NCI-H82 treated with DMSO at 0.1 percent for 48 hours (cell line): Measurements from ENCODE around the gene SGMS1.
"Not testable (repeated sequence)": the region's sequence is repeated elsewhere in the genome, so short reads cannot be mapped to it uniquely, and the experiment has no call there.

ENCODE experiments used
- DNase-seq: peaks from one replicate; lab custom pipeline; 2025; ENCODE audit not compliant: unreplicated experiment; lab: John Stamatoyannopoulos, UW

The SGMS1 gene

DNA sequence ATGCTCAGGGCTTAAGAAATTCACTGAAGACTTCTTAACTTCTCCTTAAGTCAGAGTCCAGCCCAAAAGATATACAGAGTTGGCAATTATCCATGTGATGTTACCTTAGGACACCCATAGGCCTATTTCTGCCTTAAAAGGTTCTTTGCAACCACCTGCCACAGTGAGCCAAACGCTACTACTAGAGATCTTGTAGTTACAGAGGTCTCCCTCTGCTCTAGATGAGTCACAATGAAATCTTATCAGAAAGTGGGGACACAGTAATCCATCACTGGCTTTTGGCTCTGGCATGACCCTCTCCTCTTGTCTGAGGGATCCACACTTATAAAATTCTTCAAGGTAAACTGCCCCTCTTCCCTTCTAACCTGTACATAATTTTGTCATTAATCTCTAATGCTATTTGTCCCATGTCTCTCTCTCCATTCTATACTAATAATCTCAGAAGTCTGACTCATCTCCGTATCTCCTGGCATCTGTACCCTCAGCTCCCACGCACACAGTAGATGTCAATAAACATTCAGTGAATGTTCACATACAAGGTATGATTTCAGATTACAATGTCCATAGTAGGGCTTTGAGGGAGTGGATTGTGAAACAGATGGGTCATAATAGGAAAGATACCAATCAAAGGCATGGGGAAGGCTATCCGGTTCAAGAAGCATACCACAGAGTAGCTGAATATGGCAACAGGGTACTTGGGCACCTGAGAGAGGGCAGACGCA lies 112.1 kb downstream of the SGMS1 start:
- no peak for DNase-seq

DNA sequence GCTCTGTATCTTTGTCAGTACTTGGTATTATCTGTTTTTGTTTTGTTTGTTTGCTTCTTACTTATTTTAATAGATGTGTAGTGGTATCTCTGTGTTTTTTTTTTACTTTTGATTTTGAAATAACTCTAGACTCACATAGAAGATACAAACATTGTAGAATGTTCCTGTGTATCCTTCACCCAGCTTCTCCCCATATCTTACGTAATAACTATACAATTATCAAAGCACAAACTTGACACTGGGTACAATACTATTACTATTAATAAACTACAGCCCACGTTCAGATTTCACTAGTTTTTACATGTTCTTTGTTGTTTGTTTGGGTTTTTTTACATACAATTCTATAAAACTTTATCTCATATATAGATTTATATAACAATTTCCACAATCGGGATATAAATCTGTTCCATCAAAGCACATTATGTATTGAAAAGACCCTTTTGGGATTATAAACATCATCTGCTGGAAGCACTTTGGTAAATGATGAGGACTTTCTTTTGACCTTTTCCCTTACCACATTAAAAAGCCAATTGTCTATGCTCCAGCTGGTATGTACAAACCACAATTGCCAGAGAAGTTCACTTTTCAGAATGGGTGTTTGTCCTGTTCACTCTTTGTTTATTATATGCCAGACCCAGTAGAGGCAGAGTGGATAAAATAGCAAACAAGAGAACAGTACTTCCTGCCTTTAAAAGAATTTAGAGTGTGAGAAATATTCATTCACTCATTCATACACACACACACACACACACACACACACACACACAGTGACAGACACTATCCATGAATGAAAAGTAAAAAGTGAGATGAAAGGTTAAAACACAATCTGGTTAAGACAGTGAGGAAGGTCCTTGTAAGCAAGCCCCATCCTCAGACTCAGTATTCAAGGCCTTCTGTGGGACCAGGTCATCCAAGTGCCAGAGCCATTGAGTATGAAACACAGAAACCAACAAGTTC lies 113.0 kb downstream of the SGMS1 start:
- DNase-seq, result no peak

DNA sequence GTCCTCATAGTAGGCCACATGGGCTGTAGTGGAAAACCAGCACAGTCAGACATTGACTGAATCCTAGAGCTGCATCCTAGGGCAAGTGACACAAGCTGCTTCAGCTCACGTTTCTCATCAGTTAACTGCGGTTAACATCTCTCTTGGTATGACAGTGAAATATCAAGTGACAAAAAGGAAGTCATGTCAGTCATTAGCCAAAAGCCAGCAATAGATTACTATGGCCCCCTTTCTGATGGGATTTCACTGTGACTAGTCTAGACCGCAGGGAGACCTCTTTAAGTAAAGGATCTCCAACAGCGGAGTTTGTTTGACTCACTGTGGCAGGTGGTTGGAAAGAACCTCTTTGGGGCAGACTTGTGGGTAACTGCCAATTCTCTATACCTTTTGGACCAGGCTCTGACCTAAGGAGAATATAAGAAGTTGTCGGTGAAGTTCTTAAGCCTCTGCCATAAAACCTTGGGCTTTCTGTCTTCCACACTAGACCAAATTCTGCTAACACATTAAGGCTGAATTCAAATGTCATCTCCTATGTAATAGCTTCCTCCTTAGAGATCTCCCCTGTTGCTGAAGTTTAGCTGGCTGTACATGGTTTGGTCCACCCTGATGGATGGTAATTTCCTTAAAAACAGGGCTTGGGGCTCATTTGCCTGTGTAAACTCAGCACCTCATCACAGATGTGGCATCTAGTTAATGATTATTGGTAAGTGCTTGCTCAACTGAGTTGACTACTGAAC lies 115.3 kb downstream of the SGMS1 start:
- no peak for DNase-seq

DNA sequence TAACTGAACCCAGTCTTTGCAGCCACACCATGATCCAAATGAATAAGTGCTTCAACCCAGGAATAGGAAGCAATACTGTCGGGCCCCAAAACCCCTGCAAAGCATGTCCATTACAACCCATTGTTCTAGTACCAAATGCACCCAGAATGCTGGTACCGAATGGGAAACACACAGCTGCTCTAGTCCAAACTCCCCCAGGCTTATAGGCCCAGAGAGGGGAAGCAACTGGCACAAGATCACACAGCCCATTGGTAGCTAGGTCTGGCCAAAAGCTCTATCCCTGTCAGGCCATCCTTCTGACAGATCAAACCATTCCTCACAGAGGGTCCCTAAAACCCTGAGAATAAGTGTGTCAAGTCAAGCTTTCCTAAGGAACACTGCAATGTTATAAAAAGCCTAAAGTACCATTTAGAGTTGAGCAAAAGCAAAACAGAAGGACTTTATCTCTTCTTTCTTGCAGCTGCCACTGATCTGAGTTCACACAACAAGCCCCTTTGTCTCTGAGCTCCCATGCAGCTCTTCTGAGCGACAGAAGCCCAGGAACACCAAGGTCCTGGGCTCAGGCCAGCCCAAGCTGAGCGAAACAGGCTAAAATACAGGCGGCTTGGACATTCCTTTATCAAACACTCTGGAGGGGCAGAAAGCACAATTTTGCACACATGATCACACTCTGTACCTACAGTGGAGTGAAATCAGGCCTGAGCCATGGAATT lies 116.7 kb downstream of the SGMS1 start:
- no peak for DNase-seq

DNA sequence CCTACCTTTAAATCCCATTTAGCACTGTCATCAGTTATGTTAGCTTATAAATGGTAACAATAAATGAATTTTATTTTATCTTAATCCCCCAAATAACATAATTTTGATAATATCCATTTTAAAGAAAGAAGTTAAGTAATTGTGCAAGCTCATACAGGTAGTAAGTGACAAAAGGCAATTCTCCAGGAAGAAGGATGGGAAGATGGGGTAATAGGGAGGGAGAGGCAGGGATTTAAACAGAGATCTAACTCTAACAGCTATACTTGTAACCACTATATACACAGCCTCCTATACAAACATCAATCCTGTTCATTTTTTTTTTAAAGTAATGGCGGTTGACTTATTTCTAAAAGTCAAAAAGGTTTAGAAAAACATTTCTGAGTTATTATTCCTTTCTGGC lies 119.4 kb downstream of the SGMS1 start:
- DNase-seq, result no peak

DNA sequence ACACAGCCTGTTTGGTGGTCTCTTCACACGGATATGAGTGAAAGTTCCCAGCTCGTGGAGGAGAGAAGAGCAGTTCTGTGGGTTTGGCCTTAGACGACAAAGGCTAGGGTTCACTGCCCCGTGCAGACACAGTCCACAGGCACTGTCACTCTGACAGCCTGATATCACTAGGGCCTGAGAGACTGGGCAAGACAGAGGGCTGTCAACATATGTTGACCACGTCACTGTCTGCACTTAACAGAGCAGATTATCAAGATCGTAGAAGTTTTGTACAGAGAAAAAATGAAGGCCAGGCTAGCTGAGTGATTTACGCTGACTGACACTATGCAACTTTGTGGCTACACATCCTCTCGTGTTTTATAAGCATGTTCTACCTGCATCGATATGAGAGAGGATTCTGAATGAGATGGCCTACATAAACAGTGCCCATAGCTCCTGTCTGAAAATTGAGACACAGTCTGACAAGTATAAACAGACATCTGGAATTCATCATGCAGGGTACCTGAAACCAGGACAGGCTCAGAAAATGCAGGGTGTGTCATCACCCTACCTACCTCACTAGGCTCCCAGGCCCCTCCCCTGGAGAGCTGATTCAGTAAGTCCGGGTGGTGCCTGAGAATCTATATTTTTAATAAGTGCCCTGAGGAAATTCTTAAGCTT lies 120.0 kb downstream of the SGMS1 start:
- DNase-seq, result no peak

DNA sequence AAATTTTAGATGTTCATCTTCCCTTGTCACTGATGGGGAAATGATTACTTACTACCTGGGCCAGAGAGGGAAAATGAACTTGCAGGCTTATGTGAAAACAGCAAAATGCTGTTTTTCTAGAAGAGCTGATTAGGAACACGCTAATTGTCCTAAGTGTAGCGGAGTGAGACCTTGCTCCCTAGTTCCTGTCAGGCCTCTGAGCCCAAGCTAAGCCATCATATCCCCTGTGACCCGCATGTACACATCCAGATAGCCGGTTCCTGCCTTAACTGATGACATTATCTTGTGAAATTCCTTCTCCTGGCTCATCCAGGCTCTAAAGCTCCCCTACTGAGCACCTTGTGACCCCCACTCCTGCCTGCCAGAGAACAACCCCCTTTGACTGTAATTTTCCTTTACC lies 120.6 kb downstream of the SGMS1 start:
- not testable (repeated sequence) for DNase-seq

DNA sequence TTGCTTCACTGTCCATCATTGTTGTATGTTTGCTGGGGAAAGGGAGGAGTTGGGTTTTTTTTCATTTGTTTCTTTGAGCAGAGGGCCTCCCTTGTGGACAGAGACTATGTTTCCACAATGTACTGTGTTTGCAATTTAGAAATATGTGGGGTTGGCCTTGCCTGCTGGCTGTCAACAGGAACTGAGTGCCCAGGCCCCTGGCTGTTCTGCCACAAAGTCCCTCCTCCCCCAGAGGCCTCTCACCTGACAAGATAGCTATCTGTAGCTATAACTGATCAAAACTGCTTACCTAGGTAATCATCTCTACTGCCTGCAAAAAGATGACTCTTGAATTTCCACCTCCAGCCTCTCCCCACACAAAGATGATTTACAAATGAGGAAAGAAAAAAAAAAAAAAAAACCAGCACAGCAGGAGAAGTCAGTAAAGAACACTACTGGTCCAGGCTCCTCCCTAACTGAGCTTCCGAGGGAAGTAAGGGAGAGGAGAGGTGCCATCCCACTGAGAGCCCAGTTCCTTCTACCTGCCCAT lies 121.8 kb downstream of the SGMS1 start:
- DNase-seq, result no peak

DNA sequence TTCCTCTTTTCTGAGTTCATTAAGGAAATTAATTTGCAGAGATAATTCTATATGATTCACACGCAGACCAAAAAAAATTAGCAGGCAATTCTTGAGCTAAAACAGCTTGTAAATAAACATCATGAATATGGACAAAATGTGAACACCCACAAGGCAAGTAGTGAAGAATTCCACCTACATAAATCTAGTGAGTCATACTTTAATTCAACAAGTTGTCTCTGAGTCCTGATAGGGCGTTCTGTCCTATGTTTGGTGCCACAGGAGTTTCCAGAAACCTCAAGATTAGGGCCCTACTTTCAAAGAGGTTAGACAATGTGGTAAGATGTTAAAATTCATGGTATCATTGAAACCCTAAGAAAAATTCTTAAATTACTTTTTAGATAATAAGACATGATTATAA lies 122.3 kb downstream of the SGMS1 start:
- no peak for DNase-seq

DNA sequence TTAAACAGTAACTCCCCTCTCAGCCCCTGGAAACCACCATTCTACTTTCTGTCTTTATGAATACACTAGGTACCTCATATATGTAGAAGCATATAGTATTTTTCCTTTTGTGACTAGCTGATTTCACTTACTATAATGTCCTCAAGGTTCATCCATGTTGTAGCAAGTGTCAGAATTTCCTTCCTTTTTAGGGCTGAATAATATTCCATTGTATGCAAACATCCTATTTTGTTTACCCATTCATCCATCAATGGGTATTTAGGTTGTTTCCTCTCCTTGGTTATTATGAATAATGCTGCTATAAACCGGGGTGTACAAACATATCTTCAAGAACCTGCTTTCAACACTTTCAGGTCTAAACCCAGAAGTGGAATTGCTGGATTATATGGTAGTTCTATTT lies 125.3 kb downstream of the SGMS1 start:
- DNase-seq, result no peak

DNA sequence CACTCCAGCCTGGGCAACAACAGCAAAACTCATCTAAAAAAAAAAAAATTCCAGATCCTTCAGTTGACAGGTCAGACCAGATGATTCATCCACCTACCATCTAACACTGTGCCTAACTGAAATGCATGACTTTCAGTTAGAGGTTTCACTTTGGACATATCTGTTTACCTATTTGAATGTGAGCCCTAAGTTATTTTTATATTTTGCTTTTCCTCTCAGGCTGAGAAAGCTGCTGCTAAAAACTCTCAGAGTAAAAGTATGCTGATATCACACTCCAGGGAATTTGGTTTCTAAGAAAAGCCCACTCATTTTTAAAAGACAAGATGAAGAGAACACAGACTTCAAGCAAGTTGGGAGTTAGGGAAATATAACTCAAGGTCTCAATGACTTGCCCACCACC lies 126.0 kb downstream of the SGMS1 start:
- DNase-seq, result no peak

DNA sequence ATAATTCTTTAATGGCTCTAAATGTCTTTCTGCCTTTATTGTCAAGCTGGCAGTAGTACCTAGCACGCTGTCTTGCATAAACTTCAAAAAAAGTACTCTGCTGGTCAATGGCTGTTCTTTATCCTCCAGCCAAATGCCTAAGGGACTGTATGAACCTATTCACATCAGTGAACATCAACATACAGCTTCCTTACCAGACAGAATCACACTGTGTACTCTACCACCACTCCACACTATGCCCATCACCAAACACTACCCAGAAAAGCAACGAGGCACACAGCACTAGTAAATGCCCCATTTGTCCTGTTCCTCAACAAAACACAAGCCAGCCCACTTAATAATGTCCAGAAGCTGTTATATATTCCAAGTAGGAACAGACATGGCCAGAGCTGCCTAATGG lies 127.5 kb downstream of the SGMS1 start:
- no peak for DNase-seq

DNA sequence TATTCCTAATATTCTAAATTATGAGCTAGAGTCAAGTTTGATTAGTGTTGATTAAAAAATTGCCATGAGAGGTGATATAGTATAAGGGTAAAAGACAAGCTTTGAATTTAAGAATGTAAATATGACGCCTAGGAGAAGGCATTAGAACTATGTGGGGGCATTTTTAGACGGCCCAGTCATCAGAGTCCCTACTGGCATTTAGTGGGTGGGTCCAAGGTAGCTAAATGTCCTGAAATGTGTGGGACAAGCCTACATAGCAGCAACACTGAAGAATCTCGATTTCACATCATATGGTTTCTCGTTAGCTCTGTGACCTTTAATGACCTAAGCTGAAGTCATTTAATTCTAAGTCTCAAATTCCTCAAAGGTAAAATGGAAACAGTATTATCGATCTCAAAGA lies 133.5 kb downstream of the SGMS1 start:
- DNase-seq, result no peak

DNA sequence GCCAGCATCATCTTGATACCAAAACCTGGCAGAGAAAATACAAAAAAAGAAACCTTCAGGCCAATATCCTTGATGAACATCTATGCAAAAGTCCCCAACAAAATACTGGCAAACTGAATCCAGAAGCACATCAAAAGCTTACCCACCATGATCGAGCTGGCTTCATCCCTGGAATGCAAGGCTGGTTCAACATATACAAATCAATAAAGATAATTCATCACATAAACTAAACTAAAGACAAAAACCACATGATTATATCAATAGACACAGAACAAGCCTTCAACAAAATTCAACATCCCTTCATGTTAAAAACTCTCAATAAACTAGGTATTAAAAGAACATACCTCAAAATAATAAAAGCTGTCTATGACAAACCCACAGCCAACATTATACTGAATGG lies 139.2 kb downstream of the SGMS1 start:
- DNase-seq, result not testable (repeated sequence)

DNA sequence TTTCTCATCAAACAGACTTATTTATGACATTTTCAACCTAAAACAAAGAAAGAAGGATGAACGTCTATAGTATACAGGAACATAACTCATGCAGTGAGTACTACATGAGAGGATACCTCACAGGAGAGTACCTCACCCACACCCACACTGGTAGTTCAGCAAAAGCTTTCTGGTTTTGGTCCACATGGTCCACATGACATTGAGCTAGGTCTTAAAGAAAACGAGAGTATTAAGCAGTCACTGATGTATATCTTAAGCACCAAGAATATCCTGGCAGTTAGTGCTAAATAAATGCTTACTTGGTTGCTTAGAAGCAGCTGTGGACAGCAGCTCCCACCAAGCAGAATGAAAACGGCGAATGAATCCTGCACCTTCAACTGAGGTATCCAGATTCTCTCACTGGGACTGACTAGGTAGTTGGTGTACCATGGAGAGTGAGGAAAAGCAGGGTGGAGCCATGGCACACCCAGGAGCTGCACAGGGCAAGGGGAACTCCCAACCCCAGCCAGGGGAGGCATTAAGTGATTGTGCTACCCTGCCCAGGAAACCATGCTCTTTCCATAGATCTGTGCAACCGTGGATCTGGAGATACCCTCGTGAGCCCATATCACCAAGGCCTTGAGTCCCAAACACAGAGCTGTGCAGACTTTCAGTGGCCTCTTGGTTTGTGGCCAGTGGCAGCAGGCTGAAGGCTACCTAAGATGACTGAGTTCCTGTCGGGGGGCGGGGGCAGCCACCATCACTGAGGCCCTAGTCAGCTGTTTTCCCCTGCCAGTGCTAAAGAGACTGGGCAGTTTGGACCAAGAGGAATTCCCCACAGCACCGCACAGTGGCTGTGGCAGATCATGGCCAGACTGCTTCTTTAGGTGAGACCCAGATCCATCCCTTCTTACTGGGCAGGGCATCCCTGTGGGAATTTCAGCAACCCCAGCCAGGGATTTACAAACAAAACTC lies 143.4 kb downstream of the SGMS1 start:
- no peak for DNase-seq

DNA sequence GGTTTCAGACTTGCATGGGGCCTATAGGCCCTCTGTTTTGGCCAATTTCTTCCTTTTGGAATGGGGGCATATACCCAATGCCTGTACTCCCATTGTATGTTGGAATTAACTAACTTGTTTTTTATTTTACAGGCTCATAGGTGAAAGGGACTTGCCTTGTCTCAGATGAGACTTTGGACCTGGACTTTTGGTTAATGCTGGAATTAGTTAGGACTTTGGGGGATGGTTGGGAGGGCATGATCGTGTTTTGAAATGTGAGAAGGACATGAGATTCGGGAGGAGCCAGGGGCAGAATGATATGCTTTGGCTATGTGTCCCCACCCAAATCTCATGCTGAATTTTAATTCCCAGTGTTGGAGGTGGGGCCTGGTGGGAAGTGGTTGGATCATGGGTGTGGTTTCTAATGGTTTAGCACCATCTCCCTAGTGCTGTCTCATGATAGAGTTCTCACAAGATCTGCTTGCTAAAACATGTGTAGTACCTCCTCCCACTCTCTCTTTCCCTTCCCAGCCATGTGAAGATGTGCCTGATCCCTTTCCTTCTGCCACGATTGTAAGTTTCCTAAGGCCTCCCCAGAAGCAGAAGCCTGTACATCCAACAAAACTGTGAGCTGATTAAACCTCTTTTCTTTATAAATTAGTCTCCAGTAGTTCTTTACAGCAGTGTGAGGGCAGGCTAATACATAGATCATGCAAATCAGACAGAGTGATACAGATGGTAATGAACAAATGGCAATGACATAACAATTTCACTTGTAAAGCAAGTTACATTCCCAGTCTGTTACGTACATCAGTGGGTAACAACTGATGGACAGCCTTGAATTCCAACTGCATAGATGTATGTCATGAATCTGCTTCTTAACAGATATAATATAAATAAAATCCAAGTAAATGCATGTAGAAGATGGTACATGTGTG lies 146.2 kb downstream of the SGMS1 start:
- no peak for DNase-seq

DNA sequence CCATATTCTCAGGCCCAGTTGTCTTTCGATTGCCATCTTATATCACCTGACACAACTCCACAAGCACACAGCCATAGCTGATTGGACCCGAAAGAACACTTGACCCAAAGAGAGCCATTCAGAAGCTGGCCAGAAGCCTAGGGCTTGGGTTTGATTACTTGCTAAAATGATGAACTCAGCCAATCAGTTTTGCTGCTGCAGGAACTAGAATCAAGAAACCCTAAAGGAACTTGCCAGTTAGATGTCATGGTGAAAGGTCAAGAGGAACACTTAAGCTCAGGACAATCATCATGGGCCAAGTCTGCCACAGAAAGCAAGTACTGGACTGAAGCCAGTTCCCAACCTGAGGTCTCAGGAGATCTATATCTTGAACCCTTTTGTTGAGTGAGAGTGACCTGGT lies 150.0 kb downstream of the SGMS1 start:
- no peak for DNase-seq

DNA sequence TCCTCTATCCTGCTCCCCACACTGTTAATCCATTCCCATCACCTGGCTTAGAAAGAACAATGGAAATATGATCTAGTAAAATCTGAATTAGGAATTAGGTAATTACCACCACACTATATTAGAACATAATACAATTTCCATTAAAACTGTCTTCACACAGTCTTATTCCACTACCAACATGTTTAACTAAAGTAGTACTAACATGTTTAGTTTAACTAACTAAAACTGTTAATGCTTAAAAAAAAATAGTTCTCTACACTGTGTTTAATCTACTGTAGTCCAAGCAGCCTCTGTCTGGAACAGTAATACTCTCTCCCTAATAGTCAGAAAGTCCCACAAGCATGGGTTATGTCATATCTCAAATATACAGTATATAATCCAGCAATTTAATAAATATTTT lies 150.8 kb downstream of the SGMS1 start:
- no peak for DNase-seq
